Keratinocyte (primary cell): Measurements from ENCODE around the gene ESR2. TPM values are rescaled to one million over a fixed set of nuclear protein-coding genes. Genes with fewer than 3 reads are reported as not detected.

Source experiments
- DNase-seq: peaks from one replicate; pipeline ENCODE4 v3.0.0-alpha.2; 2011; ENCODE audit warnings: low read depth, missing footprints, low spot score
- FAIRE-seq: peaks from 2 replicates; lab custom pipeline; 2011; peaks lifted over from hg19 to GRCh38; lab: Jason Lieb, UNC
- H2AFZ ChIP-seq: 2 replicates; pipeline ENCODE4 v1.6.0; 2012; ENCODE audit warnings: low read length, control low read depth, inconsistent platforms; ENCODE audit not compliant: control insufficient read depth
- H3K27ac ChIP-seq: 2 replicates; pipeline ENCODE4 v1.5.1; 2011; ENCODE audit warnings: low read length; ENCODE audit not compliant: control insufficient read depth, insufficient read depth
- H3K27me3 ChIP-seq: 3 replicates; pipeline ENCODE4 v1.6.0; 2011; ENCODE audit warnings: low read length; ENCODE audit not compliant: control insufficient read depth, insufficient read depth; ENCODE audit errors: extremely low read depth
- H3K36me3 ChIP-seq, 2 experiments: 2 replicates in 1 of 2; 3 replicates in 1 of 2; pipeline ENCODE4 v1.5.1; 2011; ENCODE audit warnings: low read length in 2 of 2, mild to moderate bottlenecking in 1 of 2; ENCODE audit not compliant: control insufficient read depth in 2 of 2, insufficient read depth in 2 of 2; ENCODE audit errors: extremely low read depth in 1 of 2
- H3K4me1 ChIP-seq: 3 replicates; pipeline ENCODE4 v1.5.1; 2011; ENCODE audit warnings: low read length; ENCODE audit not compliant: control insufficient read depth, insufficient read depth; ENCODE audit errors: extremely low read depth
- H3K4me2 ChIP-seq: 3 replicates; pipeline ENCODE4 v1.6.0; 2011; ENCODE audit warnings: low read depth, low read length; ENCODE audit not compliant: control insufficient read depth, insufficient read depth; ENCODE audit errors: extremely low read depth
- H3K4me3 ChIP-seq, 3 experiments: fragments of 200-600 bp in 1 of 3; sonication (generic) in 1 of 3; 2 replicates in 2 of 3; 3 replicates in 1 of 3; pipeline ENCODE4 v1.5.1; 2011 to 2016; ENCODE audit warnings: low read length in 3 of 3, mild to moderate bottlenecking in 3 of 3, control low read depth in 2 of 3, inconsistent platforms in 1 of 3, low read depth in 1 of 3, mixed read lengths in 1 of 3, mixed run types in 1 of 3, moderate library complexity in 1 of 3; ENCODE audit not compliant: control insufficient read depth in 2 of 3, insufficient read depth in 2 of 3; ENCODE audit errors: extremely low read depth in 1 of 3
- H3K79me2 ChIP-seq: 2 replicates; pipeline ENCODE4 v1.6.0; 2012; ENCODE audit warnings: low read length; ENCODE audit not compliant: control insufficient read depth, insufficient read depth
- H3K9ac ChIP-seq: 3 replicates; pipeline ENCODE4 v1.6.0; 2011; ENCODE audit warnings: low read length; ENCODE audit not compliant: control insufficient read depth, insufficient read depth; ENCODE audit errors: extremely low read depth
- H3K9me1 ChIP-seq: 3 replicates; pipeline ENCODE4 v1.6.0; 2011; ENCODE audit warnings: low read length; ENCODE audit not compliant: control insufficient read depth, insufficient read depth; ENCODE audit errors: extremely low read depth
- H3K9me3 ChIP-seq: 2 replicates; pipeline ENCODE4 v1.5.1; 2012; ENCODE audit warnings: low read depth, low read length; ENCODE audit not compliant: control insufficient read depth
- H4K20me1 ChIP-seq: 3 replicates; pipeline ENCODE4 v1.6.0; 2011; ENCODE audit warnings: low read length; ENCODE audit not compliant: control insufficient read depth, insufficient read depth; ENCODE audit errors: extremely low read depth
- EZH2 ChIP-seq: IDR thresholded peaks from one replicate; pipeline ENCODE4 v1.6.1; 2012; ENCODE audit warnings: inconsistent platforms, mild to moderate bottlenecking, low read length, moderate library complexity
- dilution Hi-C: fragments of 300-500 bp; cut with MboI; formaldehyde crosslinking; loops from one replicate; pipeline ENCODE4 v1.7.0; 2020; ENCODE audit warnings: low sequenced_read_pairs; ENCODE audit not compliant: extremely low pct_ligation_motif_present
- polyA plus RNA-seq, 5 experiments: library from polyadenylated mRNA; depleted of rRNA in 3 of 5; stranded (reverse) in 3 of 5; stranded (forward) in 1 of 5; unstranded in 1 of 5; fragments of >200 nt; gene quantifications; 1 replicate in 1 of 5; 2 replicates in 3 of 5; 3 replicates in 1 of 5; pipeline versions ENCODE4 v1.2.1 to v1.2.3, GENCODE V29; 2011 to 2012; ENCODE audit warnings: missing spikeins in 2 of 5, low read depth in 1 of 5, low replicate concordance in 1 of 5
- small RNA-seq, 3 experiments: library from RNA; depleted of rRNA; stranded (forward); fragments of <200 nt; gene quantifications; one replicate each; pipeline ENCODE3, GENCODE V24; 2012; ENCODE audit warnings: low read depth in 3 of 3, low replicate concordance in 1 of 3; ENCODE audit not compliant: insufficient read length in 3 of 3
- TF ChIP-seq, protein P1 (sequence below), 3 experiments: IDR thresholded peaks in 1 of 3; conservative IDR thresholded peaks in 1 of 3; optimal IDR thresholded peaks in 1 of 3; 2 replicates in 2 of 3; 3 replicates in 1 of 3; pipeline versions ENCODE3 to v1.5.1; 2011; ENCODE audit warnings: low read length in 3 of 3, mild to moderate bottlenecking in 3 of 3, moderate library complexity in 2 of 3, control low read depth in 1 of 3, inconsistent platforms in 1 of 3; ENCODE audit not compliant: insufficient read depth in 2 of 3; ENCODE audit errors: extremely low read depth in 1 of 3

Gene ESR2
- polyA plus RNA-seq, 1 donor (not counting 4 experiments of a cell fraction or from before 2014, with no cell fraction given): 0.03 TPM

DNA sequence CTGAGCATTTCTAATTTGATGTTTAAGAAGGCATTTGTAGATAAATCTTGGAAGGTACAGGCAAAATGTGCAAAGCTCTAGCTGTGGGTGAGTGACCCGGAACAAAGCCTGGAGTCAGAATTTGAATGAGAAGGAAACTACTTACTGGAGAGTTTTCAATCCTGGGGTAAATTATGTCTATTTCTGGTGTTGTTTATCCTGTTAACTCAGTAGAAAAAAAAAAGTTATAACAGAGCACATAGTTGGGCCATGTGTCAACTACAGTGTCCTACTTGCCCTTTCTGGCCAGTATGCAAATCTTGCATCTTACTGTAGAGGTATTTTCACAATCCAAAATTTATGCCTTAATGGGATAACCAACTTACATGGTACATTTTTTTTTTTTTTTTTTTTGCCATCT, 259.0 kb downstream of the ESR2 start:
- TF ChIP-seq, protein P1, sequence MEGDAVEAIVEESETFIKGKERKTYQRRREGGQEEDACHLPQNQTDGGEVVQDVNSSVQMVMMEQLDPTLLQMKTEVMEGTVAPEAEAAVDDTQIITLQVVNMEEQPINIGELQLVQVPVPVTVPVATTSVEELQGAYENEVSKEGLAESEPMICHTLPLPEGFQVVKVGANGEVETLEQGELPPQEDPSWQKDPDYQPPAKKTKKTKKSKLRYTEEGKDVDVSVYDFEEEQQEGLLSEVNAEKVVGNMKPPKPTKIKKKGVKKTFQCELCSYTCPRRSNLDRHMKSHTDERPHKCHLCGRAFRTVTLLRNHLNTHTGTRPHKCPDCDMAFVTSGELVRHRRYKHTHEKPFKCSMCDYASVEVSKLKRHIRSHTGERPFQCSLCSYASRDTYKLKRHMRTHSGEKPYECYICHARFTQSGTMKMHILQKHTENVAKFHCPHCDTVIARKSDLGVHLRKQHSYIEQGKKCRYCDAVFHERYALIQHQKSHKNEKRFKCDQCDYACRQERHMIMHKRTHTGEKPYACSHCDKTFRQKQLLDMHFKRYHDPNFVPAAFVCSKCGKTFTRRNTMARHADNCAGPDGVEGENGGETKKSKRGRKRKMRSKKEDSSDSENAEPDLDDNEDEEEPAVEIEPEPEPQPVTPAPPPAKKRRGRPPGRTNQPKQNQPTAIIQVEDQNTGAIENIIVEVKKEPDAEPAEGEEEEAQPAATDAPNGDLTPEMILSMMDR (optimal IDR thresholded peaks at IDR 0.05 in 1 of 3, IDR thresholded peaks at IDR 0.05 in 1 of 3, conservative IDR thresholded peaks at IDR 0.05 in 1 of 3; ENCODE audit: extremely low read depth in 1 of 3, insufficient read depth in 2 of 3, low read length in 3 of 3): no peak
- TF ChIP-seq EZH2: no peak
- H3K4me2 ChIP-seq: no peak overlapping the region
- no peaks in the 10 kb centered on the region for H3K9me1 ChIP-seq
- H3K9me3 ChIP-seq: no peaks in the 10 kb centered on the region
- H3K36me3 ChIP-seq: no peaks in the 10 kb centered on the region
- H3K27ac ChIP-seq: no peak overlapping the region
- dilution Hi-C loops: loop anchor here (25.0 kb wide), 1 partner anchor 252 kb away; the partner anchor contains the start of gene ESR2
- H2AFZ ChIP-seq: no peak overlapping the region
- no peaks in the 10 kb centered on the region for H3K79me2 ChIP-seq
- H3K4me3 ChIP-seq: no peak overlapping the region
- H3K27me3 ChIP-seq: no peaks in the 10 kb centered on the region
- H4K20me1 ChIP-seq: no peaks in the 10 kb centered on the region
- H3K4me1 ChIP-seq: no peaks in the 10 kb centered on the region
- FAIRE-seq (no peak), DNase-seq (no peak)
- H3K9ac ChIP-seq: no peak overlapping the region

Small RNA genes lying within 50 kb of the gene (small RNA-seq; reads per million reads assigned to genes)
- 0 reads per million in 3 experiments for gene MIR548H1

Other genes with a start within 250 kb of the ESR2 start
- gene MTHFD1, start 94.0 kb upstream of the ESR2 start, polyA plus RNA-seq: 35.5 to 74.2 TPM (median 63.2 TPM) in 3 replicates
- gene AKAP5, start 171.1 kb upstream of the ESR2 start, polyA plus RNA-seq: 0.01 to 0.08 TPM (median 0.05 TPM) in 3 replicates
- 5.3 to 6.8 TPM (median 5.7 TPM) in 3 replicates for gene ZBTB25, start 209.5 kb upstream of the ESR2 start, polyA plus RNA-seq
- 22.8 to 40.8 TPM (median 40.7 TPM) in 3 replicates for gene ZBTB1, start 210.4 kb upstream of the ESR2 start, polyA plus RNA-seq
- gene HSPA2, start 246.4 kb upstream of the ESR2 start, polyA plus RNA-seq: 7.0 to 24.7 TPM (median 12.0 TPM) in 3 replicates